ENCODE measurements around the gene ZNF646.

The ZNF646 gene

DNA sequence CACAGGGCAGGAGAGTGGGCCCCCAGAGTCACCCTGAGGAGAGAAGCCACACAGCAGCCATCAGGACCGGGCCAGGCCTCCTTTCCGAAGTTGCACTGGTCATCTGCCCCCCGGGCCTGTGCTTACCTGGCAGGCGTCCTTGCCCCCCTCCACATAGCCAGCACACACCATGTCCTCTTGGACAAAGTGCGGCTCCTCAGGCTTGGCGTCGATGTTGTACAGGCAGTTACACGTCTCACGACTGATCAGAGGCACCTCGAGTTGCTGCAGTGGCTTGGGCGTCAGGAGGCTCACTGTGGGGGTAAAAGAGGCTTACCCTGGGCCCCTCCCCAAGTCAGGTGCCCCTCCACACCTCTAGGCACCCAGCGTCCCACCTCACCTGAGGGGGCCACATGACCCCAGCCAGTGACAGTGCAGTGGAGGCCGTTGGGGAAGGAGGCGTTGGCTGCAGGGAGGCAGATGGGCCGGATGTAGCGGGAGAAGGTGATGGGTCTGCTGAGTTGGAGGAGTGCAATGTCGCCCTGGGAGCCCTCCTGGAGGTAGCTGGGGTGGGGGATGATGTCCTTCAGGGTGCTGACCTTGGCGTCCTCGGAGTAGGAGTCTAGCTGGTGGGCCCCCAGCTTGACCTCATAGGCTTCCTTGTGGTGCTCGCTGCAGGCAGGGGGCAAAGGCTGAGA lies 58.2 kb downstream of the ZNF646 start:
- no peak for DNase-seq

DNA sequence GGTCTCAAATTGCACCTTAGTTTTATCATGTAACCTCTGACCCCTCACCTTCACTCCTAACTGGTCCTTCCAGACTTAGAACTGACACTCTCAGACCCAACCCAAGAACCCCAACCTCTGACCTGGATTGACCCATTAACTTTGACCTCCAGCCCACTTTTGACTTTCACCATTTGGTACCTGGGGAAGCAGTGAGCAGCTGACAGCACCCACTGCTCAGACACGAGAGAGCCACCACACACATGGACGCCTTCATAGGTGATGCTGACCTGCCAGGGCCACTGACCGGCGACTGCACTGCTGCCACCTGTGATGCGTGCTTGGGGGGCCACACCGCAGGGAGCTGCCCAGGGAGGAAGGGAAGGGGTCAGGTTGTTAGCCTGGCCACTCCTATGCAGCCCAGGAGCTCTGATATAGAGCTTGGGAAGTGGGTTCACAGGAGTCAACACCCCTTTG lies 58.9 kb downstream of the ZNF646 start:
- DNase-seq, result no peak

Measured in CD4-positive, alpha-beta T cell treated with Interferon alpha-2 for 1 hour (primary cell).